Pancreas (tissue), 10 donors: ENCODE results near the gene F2R. TPM values are rescaled to one million over a fixed set of nuclear protein-coding genes. Genes with fewer than 3 reads are reported as not detected.

Experiments
- ATAC-seq, 4 donors: fragments of 200-7000 bp; cut with Tn5 transposase; one replicate each; pipeline versions ENCODE4 v1.8.0 to v1.9.1; 2020; ENCODE audit warnings: mild to moderate bottlenecking in 4 of 4, moderate library complexity in 4 of 4
- DNase-seq, 6 donors: peaks; one replicate each; pipeline ENCODE4 v3.0.0-alpha.2; 2020
- FAIRE-seq: peaks from 2 replicates; lab custom pipeline; 2012; peaks lifted over from hg19 to GRCh38; lab: Jason Lieb, UNC
- H3K27ac ChIP-seq, 4 donors: fragments of 200-600 bp; sonication (generic); 1 replicate in 3 of 4; 2 replicates in 1 of 4; pipeline versions ENCODE4 v1.5.0 to v1.8.0; 2020
- H3K27me3 ChIP-seq, 4 donors: fragments of 200-600 bp; one replicate each; pipeline ENCODE4 v1.8.0; 2021
- H3K36me3 ChIP-seq, 3 donors: fragments of 200-600 bp; sonication (generic) in 1 of 3; one replicate each; pipeline versions ENCODE4 v1.5.0 to v1.8.0; 2020 to 2021
- H3K4me1 ChIP-seq, 3 donors: fragments of 200-600 bp; one replicate each; pipeline ENCODE4 v1.8.0; 2021
- H3K4me3 ChIP-seq, 4 donors: fragments of 200-600 bp; sonication (generic) in 2 of 4; one replicate each; pipeline versions ENCODE4 v1.5.0 to v1.8.0; 2020 to 2021
- H3K9me3 ChIP-seq, 4 donors: fragments of 200-600 bp; one replicate each; pipeline ENCODE4 v1.8.0; 2021
- CTCF ChIP-seq, 4 donors: fragments of 200-600 bp; sonication (generic) in 3 of 4; IDR thresholded peaks; one replicate each; pipeline versions ENCODE4 v1.5.0 to v1.8.0; 2021; ENCODE audit warnings: antibody characterized with exemption in 4 of 4
- WGBS, 2 donors: extraction: QIAGEN DNeasy Blood & Tissue Kit; methylation state at CpG; one replicate each; pipeline ENCODE4 v1.1.7; 2013; 5-methylcytosine and 5-hydroxymethylcytosine counted together
- intact Hi-C, 3 donors: fragments of 100-400 bp; cut with DNase I; formaldehyde crosslinking; loops; one replicate each; pipeline versions ENCODE4 v1.11.1 to v1.14.2; 2022
- polyA plus RNA-seq, 2 donors: library from polyadenylated mRNA; stranded (reverse); fragments of 200-250 nt; gene quantifications; one replicate each; pipeline ENCODE4 v1.2.3, GENCODE V29; 2013
- total RNA-seq, 6 donors: library from RNA; stranded (reverse); fragmentation: NEBNext Ultra II Directional in 4 of 6; extraction: Animal tissue kit (Norgen Biotek cat#: 25700) in 4 of 6; gene quantifications; one replicate each; pipeline versions ENCODE4 v1.2.1 to v1.2.4, GENCODE V29; 2021 to 2023
- donor health status: healthy with polysubstance abuse.
- donor health status: DM: no; HTN: no; CAD: no; lungs with moderate emphysema.
- donor health status: DM: no; HTN: no; CAD: no.
- donor health status: control.
- donor health status: control.
- donor health status: Bipolar disorder and iron deficiency.
- donor health status: DM: yes; HTN: yes; CAD: no.
- donor health status: DM: no; HTN: no; CAD: no.
- donor health status: DM: no; HTN: no; CAD: no.
- donor health status: DM: yes; HTN: yes; CAD: no.

The F2R gene
- total and polyA plus RNA-seq, 8 donors = 0.38 to 15.0 (median 1.7) TPM

GRCh38 chr5:76732405-76733048 is 16.6 kb downstream of the F2R start:
- no peak for FAIRE-seq
- Histone ChIP-seq H3K27ac (no peak overlapping the region), H3K9me3 (no peaks in the 10 kb centered on the region), H3K4me1 (no peaks in the 10 kb centered on the region), H3K27me3 (no peaks in the 10 kb centered on the region), H3K36me3 (no peaks in the 10 kb centered on the region), H3K4me3 (no peak overlapping the region)
- 78 to 90% methylated on average over 15 of the region's 15 CpGs for WGBS, 2 donors
- intact Hi-C loops = no loop called here
- TF ChIP-seq CTCF (IDR thresholded peaks at IDR 0.05) = no peak
- DNase-seq = no peak
- no peak for ATAC-seq

- H3K4me1 ChIP-seq = no peaks in the 10 kb centered on the region
- DNase-seq = no peak
- H3K9me3 ChIP-seq = no peaks in the 10 kb centered on the region
- TF ChIP-seq CTCF (IDR thresholded peaks at IDR 0.05) = no peak
- H3K27ac ChIP-seq = no peak overlapping the region
- no peak for ATAC-seq
- WGBS, 2 donors = 76 to 84% methylated on average over 13 of the region's 13 CpGs
- no peak for FAIRE-seq
- intact Hi-C loops = no loop called here
- H3K36me3 ChIP-seq = no peaks in the 10 kb centered on the region
- no peaks in the 10 kb centered on the region for H3K27me3 ChIP-seq
- no peak overlapping the region for H3K4me3 ChIP-seq
These were observed 17.1 kb downstream of the F2R start for GRCh38 chr5:76733049-76733417.

- Histone ChIP-seq H3K36me3 (no peaks in the 10 kb centered on the region), H3K9me3 (no peaks in the 10 kb centered on the region), H3K4me3 (no peak overlapping the region), H3K4me1 (no peaks in the 10 kb centered on the region), H3K27me3 (no peaks in the 10 kb centered on the region), H3K27ac (no peak overlapping the region)
- 80 to 83% methylated on average over 4 of the region's 4 CpGs for WGBS, 2 donors
- no peak for FAIRE-seq
- intact Hi-C loops = no loop called here
- no peak for ATAC-seq
- DNase-seq = no peak
- TF ChIP-seq CTCF (IDR thresholded peaks at IDR 0.05) = no peak
These were observed 20.0 kb downstream of the F2R start for GRCh38 chr5:76735762-76736545.

GRCh38 chr5:76736679-76737556 is 21.0 kb downstream of the F2R start:
- Histone ChIP-seq H3K9me3 (no peaks in the 10 kb centered on the region), H3K4me3 (no peak overlapping the region), H3K36me3 (no peaks in the 10 kb centered on the region), H3K4me1 (no peaks in the 10 kb centered on the region), H3K27me3 (no peaks in the 10 kb centered on the region), H3K27ac (no peak overlapping the region)
- FAIRE-seq = no peak
- intact Hi-C loops = no loop called here
- no peak for ATAC-seq
- 81 to 88% methylated on average over 6 of the region's 6 CpGs for WGBS, 2 donors
- no peak for TF ChIP-seq CTCF (IDR thresholded peaks at IDR 0.05)
- DNase-seq = no peak
